Stimulated activated CD4-positive, alpha-beta T cell treated with anti-CD3 and anti-CD28 coated beads, Interleukin-4, amount 100 ng/mL, for 48 hours (primary cell): ENCODE measurements around the gene DTX3.
"Not testable (repeated sequence)": the region's sequence is repeated elsewhere in the genome, so short reads cannot be mapped to it uniquely, and the experiment has no call there.

ENCODE experiments used
- DNase-seq, 2 donors: peaks; one replicate each; pipeline ENCODE4 v3.0.0-alpha.2; 2020; ENCODE audit warnings: low read depth in 2 of 2

The DTX3 gene, protein sequence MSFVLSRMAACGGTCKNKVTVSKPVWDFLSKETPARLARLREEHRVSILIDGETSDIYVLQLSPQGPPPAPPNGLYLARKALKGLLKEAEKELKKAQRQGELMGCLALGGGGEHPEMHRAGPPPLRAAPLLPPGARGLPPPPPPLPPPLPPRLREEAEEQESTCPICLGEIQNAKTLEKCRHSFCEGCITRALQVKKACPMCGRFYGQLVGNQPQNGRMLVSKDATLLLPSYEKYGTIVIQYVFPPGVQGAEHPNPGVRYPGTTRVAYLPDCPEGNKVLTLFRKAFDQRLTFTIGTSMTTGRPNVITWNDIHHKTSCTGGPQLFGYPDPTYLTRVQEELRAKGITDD

DNA sequence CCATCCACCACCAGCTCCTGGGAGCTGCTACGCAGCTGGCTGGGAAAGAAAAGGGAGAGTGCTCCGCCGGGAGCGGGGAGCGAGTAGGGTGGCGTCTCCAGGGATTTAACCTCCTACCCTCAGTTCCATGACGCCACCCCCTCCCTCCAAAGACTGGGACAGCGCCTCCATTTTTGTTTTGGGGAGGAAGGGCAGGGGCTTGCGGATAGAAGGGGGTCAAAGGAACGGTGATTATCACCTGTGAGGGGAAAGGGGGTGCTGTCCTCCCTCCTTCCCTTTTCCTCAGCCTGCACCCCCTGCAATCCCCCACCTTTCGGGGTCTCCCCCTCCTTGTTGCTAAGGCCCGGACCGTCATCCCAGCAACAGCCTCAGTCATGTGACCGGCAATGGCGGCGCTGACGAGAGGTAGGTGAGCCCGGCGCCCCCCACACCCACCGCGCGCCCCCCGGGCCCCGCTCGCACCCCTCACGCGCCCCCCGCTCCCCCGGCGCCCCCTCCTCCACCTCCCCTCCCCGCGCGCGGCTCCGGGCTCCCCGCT lies at the start of gene DTX3:
Gene DTX3, plus strand, starts transcription at position 371 of the 538 bp plus-strand sequence. CDS start 1,694 bp downstream, outside the sequence.
- DNase-seq = no peak

DNA sequence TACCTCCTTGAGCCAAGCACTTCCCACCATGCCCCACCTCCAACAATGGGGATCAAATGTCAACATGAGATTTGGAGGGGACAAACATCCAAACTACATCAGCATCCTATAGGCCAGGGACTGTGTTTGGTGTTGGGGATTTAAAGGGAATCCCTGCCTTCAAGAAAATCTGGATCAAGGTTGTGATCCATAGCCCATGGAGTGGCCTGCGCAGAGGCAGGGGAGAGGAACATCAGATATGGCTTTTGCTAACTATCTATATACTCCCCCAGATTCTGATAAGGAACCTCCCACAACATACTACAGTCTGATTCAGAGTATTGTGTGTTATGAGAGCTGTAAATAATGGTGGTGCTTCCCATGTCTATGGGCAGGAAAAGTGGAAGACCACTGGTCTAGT lies 49.7 kb upstream of the DTX3 start:
- no peak for DNase-seq

DNA sequence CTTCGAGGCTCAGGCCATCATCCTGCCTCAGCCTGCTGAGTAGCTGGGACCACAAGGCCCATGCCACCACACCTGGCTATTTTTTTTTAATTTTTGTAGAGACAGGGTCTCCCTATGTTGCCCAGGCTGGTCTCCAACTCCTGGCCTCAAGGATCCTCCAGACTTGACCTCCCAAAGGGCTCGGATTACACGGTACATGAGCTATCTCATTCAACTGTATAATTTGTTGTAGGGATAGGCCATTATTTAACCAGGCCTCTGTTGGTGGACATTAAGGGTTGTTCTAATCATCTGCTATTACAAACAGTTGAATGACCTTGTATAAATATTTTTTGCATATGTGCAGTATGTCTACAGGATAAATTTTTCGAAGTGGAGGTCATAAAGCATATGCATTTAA lies 45.8 kb upstream of the DTX3 start:
- DNase-seq = no peak

DNA sequence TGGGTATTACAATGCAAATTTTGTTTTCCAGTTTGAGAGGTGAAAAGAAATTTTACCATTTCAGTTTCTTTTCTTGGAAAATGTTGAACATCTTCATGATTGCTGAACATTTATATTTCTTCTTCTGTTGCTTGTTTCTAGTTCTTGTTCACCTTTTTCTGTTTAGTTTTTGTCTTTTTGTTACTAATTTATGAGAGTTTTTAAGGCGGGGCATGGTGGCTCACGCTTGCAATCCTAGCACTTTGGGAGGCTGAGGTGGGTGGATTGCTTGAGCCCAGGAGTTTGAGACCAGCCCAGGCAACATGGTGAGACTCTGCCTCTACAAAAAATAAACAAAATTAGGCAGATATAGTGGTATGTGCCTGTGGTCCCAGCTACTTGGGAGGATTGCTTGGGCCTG lies 44.1 kb upstream of the DTX3 start:
- DNase-seq = no peak

DNA sequence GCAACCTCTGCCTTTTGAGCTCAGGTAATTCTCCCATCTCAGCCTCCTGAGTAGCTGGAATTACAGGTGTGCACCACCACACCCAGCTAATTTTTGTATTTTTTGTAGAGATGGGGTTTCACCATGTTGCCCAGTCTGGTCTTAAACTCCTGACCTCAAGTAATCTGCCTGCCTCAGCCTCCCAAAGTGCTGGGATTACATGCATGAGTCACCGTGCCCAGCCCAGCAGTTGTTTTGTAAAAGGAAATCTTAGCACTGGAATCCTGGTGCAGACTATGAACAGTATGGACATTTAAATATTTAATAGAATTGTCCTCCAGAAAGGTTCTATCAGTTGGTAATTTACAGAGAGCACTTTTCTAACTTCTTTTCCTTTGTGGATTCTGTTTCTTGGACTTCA lies 43.5 kb upstream of the DTX3 start:
- DNase-seq = not testable (repeated sequence)

DNA sequence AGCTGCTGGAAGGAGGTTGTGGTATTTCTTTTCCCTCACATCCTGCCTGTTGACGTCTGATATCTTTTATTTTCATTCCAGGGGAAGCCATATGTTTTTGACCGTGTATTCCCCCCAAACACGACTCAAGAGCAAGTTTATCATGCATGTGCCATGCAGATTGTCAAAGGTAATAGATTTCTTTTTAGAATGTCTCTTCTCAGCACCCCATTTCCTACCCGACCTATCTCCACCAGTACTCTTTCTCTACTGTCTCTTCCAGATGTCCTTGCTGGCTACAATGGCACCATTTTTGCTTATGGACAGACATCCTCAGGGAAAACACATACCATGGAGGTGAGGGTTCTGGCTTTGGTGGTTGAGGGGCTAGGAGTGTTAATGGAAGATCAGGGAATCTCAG lies 41.3 kb upstream of the DTX3 start:
- no peak for DNase-seq

DNA sequence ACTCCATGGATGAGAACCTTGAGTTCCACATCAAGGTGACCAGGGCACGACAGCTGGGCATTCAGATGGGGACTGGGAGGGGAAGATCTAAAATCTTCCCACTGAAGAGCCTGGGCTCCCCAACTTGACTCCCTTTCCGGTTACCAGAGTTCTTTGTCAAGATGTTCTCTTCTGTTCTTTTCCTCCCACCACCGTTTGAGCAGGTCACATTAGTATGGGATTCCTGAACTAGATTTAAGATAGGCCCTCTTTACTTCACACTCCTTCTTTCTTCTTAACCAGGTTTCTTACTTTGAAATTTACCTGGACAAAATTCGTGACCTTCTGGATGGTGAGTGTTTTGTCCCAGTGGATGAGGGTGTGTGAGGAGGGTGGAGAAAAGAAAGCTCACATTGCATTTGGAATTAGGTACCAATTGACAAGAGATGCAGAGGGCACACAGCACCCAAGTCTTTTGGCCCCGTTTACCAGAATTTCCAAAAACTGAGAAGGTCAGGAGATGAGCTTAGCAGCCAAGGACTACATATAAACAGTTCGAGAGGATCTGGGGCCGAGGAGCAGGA lies 40.4 kb upstream of the DTX3 start:
- no peak for DNase-seq

DNA sequence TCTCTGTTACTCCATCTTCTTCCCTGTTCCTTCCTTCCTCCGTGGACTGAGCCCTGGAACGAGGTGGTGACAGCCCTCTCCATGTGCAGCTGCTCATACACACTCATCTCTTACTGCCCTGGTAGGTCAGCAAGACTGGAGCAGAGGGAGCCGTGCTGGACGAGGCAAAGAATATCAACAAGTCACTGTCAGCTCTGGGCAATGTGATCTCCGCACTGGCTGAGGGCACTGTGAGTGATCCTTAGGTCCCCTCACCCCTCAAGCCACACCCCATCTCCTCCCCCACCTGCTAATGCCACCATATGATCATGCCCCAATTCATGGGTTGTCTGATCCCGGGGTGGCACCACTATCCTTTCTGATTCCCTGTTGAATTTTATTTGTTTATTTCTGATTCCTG lies 35.8 kb upstream of the DTX3 start:
- DNase-seq = no peak

DNA sequence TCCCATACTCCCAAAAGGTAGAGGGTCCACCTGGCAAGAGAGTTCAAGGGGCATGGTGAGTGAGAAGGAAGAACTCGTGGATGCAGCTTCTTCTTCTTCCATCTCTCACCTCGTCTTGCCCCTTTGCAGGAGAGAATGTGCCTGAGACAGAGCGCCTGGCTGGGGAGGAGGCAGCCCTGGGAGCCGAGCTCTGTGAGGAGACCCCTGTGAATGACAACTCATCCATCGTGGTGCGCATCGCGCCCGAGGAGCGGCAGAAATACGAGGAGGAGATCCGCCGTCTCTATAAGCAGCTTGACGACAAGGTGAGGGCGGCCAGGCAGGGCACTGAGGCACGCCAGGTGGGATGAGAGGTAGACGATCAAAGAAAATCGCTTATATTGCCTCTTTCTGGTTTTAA lies 34.8 kb upstream of the DTX3 start:
- no peak for DNase-seq

DNA sequence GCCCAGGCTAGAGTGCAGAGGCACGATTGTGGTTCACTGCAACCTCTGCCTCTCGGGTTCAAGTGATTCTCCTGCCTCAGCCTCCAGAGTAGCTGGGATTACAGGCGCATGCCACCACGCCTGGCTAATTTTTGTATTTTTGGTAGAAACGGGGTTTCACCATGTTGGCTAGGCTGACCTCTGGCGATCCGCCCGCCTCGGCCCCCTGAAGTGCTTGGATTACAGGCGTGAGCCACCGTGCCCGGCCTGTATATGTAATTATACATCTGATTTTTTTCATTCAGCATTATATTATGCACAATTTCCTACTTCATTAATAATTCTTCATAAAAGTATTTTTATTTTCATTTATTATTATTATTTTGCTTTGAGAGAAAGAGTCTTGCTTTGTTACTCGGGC lies 34.2 kb upstream of the DTX3 start:
- DNase-seq = not testable (repeated sequence)

DNA sequence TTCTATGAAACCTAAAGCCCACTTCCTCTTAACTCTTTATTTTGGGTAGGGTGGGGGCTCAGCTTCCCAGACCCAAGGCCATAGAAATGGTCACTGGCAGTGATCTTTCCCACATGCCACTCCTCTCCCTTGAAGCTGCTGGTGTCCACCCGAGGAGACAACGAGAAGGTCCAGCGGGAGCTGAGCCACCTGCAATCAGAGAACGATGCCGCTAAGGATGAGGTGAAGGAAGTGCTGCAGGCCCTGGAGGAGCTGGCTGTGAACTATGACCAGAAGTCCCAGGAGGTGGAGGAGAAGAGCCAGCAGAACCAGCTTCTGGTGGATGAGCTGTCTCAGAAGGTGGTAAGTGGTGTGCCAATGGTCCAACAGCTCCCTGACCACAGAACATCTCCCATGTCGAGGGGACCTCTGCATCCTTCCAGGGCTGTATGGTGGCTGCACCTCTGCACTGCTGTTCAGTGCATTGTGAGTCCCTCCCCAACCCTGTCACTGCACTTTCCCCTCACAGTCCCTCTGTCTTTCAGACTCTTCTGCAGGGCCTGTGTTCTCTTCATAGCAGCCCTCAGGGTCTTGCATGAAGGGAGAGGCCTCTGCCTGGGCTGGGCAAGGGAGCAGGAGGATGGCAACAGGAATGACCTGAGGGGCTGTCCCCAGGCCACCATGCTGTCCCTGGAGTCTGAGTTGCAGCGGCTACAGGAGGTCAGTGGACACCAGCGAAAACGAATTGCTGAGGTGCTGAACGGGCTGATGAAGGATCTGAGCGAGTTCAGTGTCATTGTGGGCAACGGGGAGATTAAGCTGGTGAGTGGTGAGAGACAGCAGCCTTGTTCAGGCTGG lies 32.5 kb upstream of the DTX3 start:
- no peak for DNase-seq

DNA sequence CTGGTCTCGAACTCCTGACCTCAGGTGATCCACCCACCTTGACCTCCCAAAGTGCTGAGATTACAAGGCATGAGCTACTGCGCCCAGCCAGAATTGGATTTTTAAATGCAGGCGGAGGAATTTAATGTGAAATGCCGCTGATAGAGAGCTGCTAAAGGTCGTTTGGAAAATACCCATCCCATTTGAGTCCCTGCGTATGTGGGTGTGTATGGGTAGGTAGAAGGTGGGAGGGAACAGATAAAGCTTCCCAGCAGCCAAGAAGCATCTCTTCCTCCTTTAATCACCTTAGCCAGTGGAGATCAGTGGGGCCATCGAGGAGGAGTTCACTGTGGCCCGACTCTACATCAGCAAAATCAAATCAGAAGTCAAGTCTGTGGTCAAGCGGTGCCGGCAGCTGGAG lies 29.8 kb upstream of the DTX3 start:
- no peak for DNase-seq

DNA sequence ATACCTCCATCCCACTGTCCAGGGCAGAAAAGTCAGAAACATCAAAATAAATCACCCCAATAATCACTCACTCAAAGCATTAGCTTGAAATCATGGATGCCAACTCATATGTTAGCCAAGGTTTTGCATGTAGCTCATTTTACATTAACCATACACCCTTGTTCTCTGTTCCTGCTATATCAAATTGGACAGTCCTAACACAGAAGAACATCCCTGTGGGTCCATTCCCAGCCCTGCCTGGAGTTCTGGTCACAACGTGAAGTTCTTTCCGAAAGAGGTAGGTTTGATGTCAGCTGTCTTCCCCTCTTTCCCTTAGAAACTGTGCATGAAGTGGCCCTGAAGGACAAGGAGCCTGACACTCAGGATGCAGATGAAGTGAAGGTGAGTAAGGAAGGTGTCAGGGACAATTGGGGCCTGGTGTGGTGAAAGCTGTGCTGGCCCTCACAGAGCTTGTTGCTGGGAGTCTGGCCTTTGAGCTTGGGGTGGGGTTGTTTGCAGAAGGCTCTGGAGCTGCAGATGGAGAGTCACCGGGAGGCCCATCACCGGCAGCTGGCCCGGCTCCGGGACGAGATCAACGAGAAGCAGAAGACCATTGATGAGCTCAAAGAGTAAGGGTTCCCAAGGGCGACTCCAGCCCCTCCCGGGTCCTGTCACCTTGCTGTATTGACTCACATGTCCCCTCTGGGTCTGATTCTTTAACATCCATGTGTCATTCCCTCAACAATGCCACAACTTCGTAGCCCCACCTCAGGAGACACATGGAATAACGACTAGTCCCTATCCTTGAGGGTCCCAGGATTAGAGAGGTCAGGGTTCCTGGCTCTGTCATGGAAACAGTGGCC lies 28.6 kb upstream of the DTX3 start:
- DNase-seq = no peak

DNA sequence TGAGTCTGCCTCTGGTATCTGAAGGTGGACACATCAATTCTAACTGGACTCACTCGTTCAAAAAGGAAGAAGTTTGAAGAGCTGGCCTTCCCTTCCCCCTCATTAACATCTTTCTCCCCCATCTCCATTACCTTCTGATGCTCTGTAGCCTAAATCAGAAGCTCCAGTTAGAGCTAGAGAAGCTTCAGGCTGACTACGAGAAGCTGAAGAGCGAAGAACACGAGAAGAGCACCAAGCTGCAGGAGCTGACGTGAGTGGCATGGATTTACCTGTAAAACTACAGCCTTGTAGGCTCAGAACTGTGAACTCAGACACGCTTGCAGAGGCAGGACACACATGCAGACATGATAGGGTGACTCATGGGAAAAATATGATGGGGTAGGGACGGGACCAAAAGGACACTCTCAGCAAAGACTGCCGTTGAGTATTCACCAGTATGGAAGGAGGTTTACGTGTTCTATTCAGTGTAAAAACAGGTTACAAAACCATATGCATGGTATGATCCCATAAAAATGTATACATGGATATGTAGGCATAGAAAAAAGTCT lies 27.9 kb upstream of the DTX3 start:
- no peak for DNase-seq

DNA sequence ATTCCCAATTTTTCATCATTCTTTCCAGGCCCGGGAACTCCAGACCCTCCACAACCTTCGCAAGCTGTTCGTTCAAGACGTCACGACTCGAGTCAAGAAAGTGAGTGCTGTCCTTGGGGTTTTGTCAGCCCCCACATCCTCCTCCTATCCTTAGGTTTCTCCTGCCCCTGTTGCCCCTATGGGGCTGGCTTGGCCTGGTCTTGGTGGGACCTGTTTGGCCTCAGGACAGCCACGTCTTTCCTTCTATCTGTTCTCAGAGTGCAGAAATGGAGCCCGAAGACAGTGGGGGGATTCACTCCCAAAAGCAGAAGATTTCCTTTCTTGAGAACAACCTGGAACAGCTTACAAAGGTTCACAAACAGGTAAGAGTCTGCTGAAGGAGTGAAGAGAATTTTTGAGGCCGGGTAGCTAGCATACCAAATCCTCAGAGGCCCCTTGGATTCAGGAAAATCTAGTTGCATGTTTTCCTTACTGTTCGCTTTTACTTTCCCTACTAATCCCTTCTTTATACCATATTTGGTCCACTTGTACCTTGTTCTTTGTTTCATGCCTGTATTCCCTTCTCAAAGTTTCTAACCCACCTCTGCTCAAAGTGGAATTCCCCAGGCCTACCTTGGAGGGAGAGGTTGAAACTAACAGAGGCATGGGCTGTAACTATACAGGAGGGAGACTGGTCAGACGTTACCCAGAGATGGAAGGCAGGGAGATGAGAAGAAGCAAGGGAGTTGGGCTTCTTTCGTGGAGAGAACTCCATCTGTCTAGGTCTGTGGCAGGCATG lies 26.5 kb upstream of the DTX3 start:
- DNase-seq = no peak

DNA sequence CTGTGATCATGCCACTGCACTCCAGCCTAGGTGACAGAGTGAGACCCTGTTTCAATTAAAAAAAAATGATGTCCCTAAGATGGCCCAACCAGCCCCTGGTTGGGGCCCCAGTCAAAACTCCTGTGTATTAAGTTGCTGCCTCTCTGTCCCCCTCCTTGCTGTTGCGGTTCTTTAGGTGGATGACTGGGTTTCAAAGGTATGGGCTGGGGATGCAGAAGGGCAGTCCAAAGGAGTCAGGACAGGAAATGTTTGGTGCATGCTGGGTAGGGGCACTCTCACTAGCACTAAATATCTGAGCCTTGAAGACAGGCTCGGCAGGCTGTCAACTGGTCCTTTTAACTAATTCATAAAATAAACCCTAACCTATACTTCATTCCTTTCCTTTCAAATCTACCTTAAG lies 25.6 kb upstream of the DTX3 start:
- no peak for DNase-seq

DNA sequence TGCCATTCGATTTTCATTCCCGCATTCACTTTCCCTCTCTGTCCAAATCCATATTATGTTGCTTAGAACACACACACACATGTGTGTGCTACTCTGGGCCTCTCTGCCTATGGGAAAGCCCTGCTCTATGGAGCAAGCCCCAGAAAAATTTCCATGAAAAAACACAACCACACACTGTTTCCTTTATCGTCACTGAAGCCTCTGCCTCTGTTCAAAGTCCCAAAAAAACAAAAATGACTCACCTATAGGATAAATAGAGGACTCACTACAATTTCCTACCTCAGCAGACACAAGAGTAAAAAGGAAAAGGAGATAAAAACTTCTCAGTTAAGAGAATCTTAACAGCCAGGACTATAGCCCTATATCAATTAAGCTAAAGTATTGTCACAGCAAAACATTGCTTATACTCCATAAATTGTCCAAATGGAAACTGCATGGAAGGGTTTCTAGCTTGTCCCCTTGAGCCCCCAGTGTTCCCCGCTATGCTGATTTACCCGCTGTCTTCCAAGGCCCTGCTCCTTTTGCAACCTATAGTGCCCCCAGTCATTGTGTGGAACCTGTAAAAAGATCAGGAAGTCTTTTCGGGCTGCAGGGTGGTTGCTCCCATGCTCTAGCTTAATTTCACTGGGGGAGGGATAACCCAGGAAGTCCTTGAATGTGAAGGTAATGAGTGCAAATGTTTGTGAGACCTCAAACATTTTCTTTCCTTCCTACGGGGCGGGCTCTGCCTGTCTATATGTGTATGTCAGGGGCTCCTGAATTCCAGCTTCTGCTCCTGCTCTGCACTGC lies 24.8 kb upstream of the DTX3 start:
- DNase-seq = no peak

DNA sequence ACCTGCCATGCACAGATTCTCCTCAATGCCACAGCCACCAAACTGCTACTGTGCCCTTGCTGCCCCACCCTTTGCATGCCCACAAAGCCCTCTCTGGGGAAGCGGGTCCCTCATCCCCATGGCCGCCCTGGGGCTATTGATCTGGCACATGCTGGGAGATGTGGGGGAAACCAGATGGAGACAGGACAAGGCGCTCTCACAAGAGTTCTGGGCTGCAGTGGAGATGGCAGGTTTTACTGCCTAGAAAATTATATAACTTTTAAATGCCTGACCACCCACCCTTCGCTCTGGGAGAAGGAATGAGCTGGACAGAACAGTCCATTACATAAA lies 24.2 kb upstream of the DTX3 start:
- DNase-seq = no peak

DNA sequence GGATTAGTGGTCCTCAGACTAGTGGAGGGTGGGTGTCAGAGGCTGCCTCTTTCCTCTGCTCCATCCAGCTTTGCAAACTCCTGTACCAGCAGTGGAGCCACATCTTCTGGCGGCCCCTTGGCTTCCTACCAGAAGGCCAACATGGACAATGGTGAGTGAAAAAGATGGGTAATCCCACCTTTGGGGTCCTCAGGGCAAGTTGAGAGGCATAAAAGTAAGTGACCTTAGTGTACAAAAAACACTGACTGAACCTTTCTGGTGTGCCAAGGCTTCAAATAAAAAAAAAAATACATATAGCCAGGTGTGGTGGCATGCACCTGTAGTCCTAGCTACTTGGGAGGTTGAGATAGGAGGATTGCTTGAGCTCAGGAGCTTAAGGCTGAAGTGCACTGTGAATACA lies 22.8 kb upstream of the DTX3 start:
- DNase-seq = no peak

DNA sequence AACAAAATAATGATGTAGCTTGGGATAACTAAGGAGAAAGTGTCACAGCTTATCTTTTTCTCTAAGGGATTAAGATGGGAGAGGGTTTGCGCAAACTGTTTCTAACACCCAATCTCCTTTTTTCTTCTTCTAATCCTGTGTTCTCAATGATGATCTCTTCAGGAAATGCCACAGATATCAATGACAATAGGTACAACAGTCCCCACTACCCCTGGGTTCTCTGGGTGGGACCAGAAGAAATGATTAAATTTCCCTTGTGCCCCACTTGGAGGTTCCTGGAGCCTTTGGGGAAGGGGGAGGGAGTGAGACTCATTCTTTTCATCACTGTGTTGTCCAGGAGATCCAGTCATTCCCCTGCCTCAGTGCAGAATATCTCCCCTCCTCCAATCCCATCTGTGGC lies 22.2 kb upstream of the DTX3 start:
- no peak for DNase-seq
